Natural killer cell (primary cell): ENCODE results near the gene LGALSL. TPM values are rescaled to one million over a fixed set of nuclear protein-coding genes. Genes with fewer than 3 reads are reported as not detected.

Source experiments
- ATAC-seq, 3 donors: fragments of 150-1000 bp in 2 of 3; fragments of 200-7000 bp in 1 of 3; cut with Tn5 transposase; 1 replicate in 1 of 3; 2 replicates in 2 of 3; pipeline ENCODE4 v1.10.0; 2021; ENCODE audit warnings: mild to moderate bottlenecking in 2 of 3, moderate library complexity in 2 of 3
- DNase-seq, 2 donors: peaks; one replicate each; pipeline versions ENCODE4 v3.0.0 to v3.0.0-alpha.2; 2013 to 2021; ENCODE audit warnings: mixed read lengths in 1 of 2
- H3K27ac ChIP-seq: one replicate; pipeline ENCODE4 v1.5.1; 2013; ENCODE audit warnings: mild to moderate bottlenecking, low read length
- H3K27me3 ChIP-seq: one replicate; pipeline ENCODE4 v1.6.1; 2013; ENCODE audit warnings: low read length; ENCODE audit not compliant: control insufficient read depth, insufficient read depth
- H3K36me3 ChIP-seq: one replicate; pipeline ENCODE4 v1.6.1; 2013; ENCODE audit warnings: low read length; ENCODE audit not compliant: control insufficient read depth, insufficient read depth
- H3K4me1 ChIP-seq: one replicate; pipeline ENCODE4 v1.6.1; 2013; ENCODE audit warnings: low read length; ENCODE audit not compliant: control insufficient read depth, insufficient read depth
- H3K4me3 ChIP-seq: one replicate; pipeline ENCODE4 v1.5.1; 2013; ENCODE audit warnings: low read length
- H3K9me3 ChIP-seq: one replicate; pipeline ENCODE4 v1.6.1; 2013; ENCODE audit warnings: low read length; ENCODE audit not compliant: control insufficient read depth, insufficient read depth
- H3K27ac Mint-ChIP-seq, 2 donors: one replicate each; pipeline ENCODE4 v1.8.0; 2022; ENCODE audit warnings: mild to moderate bottlenecking in 2 of 2, mixed read lengths in 2 of 2, moderate library complexity in 1 of 2
- H3K27me3 Mint-ChIP-seq, 2 donors: one replicate each; pipeline ENCODE4 v1.8.0; 2022; ENCODE audit warnings: low read depth in 2 of 2, mixed read lengths in 2 of 2
- H3K36me3 Mint-ChIP-seq: one replicate; pipeline ENCODE4 v1.8.0; 2022; ENCODE audit warnings: mixed read lengths
- H3K4me1 Mint-ChIP-seq, 2 donors: one replicate each; pipeline ENCODE4 v1.8.0; 2022; ENCODE audit warnings: mixed read lengths in 2 of 2
- H3K4me3 Mint-ChIP-seq: one replicate; pipeline ENCODE4 v1.8.0; 2022; ENCODE audit warnings: mild to moderate bottlenecking, moderate library complexity, mixed read lengths
- H3K9me3 Mint-ChIP-seq, 2 donors: one replicate each; pipeline ENCODE4 v1.8.0; 2022; ENCODE audit warnings: mixed read lengths in 2 of 2
- WGBS: methylation state at CpG from one replicate; pipeline ENCODE4 v1.1.7; 2013; ENCODE audit warnings: missing lambda C conversion rate; ENCODE audit not compliant: insufficient coverage; 5-methylcytosine and 5-hydroxymethylcytosine counted together
- intact Hi-C: fragments of 100-400 bp; cut with micrococcal nuclease; formaldehyde crosslinking; loops from one replicate; pipeline ENCODE4 v1.14.2; 2022
- total RNA-seq, 4 donors: library from RNA; stranded (reverse); fragments of 120-200 nt in 1 of 4; gene quantifications; one replicate each; pipeline versions ENCODE4 v1.2.3 to v1.2.4, GENCODE V29; 2013 to 2022
- TF ChIP-seq, protein P1 (sequence below): fragments of 200-600 bp; IDR thresholded peaks from one replicate; pipeline ENCODE4 v1.8.0; 2022; ENCODE audit warnings: antibody characterized with exemption

LGALSL gene
- total RNA-seq, 3 donors from 2014 or later (not counting 1 experiment from before 2014, with no cell fraction given) = 1.3 to 8.6 (median 2.0) TPM

DNA sequence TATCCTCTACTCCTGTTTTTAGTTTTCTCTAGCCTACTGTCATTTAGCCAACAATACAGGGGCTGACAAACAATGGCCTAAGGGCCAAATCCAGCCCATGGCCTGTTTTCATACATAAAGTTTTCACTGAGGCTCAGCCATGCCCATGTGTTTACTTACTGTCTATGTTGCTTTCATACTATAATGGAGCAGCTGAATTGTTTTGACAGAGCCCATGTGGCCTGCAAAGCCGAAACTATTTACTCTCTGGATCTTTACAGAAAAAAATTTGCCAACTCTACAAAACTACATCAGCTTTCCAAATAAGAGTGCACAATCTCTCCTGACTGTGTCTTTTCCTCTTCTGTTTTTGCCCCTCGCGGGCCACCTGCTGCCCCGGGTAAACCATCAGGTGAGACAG, 24.0 kb downstream of the LGALSL start:
- Histone ChIP-seq H3K36me3 (no peaks in the 10 kb centered on the region), H3K27ac (no peak overlapping the region), H3K27me3 (no peaks in the 10 kb centered on the region), H3K4me3 (no peak overlapping the region), H3K4me1 (peaks cover 6% of the 10 kb centered on the region), H3K9me3 (no peaks in the 10 kb centered on the region)
- no peaks in the 10 kb centered on the region for H3K9me3 Mint-ChIP-seq
- H3K27me3 Mint-ChIP-seq = peaks cover 0 to 4% of the 10 kb centered on the region in 2 donors
- no peaks in the 10 kb centered on the region for H3K36me3 Mint-ChIP-seq
- no peak for ATAC-seq
- H3K4me1 Mint-ChIP-seq = peaks cover 0 to 7% of the 10 kb centered on the region in 2 donors
- TF ChIP-seq, protein P1, sequence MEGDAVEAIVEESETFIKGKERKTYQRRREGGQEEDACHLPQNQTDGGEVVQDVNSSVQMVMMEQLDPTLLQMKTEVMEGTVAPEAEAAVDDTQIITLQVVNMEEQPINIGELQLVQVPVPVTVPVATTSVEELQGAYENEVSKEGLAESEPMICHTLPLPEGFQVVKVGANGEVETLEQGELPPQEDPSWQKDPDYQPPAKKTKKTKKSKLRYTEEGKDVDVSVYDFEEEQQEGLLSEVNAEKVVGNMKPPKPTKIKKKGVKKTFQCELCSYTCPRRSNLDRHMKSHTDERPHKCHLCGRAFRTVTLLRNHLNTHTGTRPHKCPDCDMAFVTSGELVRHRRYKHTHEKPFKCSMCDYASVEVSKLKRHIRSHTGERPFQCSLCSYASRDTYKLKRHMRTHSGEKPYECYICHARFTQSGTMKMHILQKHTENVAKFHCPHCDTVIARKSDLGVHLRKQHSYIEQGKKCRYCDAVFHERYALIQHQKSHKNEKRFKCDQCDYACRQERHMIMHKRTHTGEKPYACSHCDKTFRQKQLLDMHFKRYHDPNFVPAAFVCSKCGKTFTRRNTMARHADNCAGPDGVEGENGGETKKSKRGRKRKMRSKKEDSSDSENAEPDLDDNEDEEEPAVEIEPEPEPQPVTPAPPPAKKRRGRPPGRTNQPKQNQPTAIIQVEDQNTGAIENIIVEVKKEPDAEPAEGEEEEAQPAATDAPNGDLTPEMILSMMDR = no peak
- WGBS = 90% methylated on average over 4 of the region's 4 CpGs
- H3K4me3 Mint-ChIP-seq = no peak overlapping the region
- no peak overlapping the region for H3K27ac Mint-ChIP-seq
- no peak for DNase-seq
- intact Hi-C loops = no loop called here

DNA sequence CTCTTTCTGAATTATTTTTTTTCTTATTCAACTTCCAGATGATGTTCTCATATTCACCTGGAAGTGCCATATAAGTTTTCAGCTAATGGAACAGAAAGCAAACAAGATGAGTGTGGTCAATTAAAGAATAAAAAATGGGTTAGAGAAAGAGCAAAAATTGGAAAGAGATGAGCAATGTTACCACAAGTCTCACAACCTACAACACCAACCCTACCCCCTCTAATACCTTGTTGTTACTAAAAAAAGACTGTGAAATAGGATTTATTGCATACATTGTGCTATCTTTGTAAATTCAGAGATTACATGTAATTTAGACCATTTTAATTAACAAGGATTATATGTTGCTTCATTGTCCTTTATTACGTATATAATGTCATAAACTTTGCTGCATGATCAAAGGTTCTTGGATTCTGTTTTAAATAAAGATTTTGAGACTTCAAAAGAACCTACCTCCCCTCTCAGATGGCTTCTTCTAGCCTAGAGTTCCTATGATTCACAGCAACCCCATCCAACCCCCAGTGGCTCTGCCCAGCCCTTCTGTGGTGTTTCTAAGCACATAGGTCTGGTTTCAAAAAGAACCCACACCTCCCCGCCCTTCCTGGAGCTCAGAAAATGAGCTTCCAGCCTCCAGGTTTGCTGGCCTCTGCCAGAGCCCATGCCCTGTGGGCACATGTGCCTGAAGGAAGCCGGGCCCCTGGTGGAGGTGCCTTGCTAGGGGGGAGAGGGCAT, 24.7 kb downstream of the LGALSL start:
- ATAC-seq = no peak

DNA sequence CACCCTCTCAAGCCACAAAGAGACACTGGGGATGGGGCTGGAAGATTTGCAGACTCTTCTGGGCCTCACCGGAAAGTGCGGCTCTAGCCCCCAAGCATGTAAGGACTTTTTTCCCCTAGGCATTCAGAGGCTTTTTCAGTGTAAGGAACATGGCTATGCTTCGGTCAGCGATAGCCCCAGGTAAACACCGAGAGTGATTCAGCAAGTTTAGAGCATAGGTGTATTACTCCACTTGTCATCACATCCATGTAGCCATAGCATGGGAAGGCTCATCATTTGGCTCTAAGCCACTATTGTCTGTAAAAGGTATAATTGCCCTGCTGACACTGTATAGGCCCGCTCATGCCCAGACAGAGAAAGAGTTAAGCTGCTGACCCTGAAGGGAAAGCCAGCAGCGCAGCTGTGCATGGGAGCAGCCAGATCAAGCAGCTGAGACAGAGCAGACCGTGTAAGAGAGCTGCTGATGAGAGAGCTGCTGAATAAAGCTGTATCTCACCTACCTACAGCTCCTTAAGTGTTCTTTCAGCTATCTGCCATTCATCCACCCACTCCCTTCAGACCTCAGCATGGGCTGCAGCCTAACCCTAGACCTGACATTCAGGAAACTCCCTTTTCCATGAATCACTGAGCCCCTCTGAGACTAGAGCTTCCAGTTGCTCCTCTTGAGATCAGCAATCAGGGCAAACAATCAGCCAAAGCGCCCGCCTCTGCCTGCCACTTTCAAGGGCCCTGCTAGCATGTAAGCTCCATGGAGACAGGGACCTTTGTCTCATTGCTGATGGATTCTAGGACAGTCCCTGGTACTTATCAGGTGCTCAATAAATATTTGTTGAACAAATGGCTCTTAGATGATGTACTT, 25.5 kb downstream of the LGALSL start:
- Histone ChIP-seq H3K27ac (no peak overlapping the region), H3K27me3 (no peaks in the 10 kb centered on the region), H3K9me3 (no peaks in the 10 kb centered on the region), H3K4me1 (peaks cover under 1% of the 10 kb centered on the region), H3K36me3 (no peaks in the 10 kb centered on the region), H3K4me3 (no peak overlapping the region)
- Mint-ChIP-seq H3K27ac (no peak overlapping the region), H3K27me3 (peaks cover 0 to 4% of the 10 kb centered on the region in 2 donors), H3K9me3 (no peaks in the 10 kb centered on the region), H3K36me3 (no peaks in the 10 kb centered on the region), H3K4me1 (peaks cover 0 to 3% of the 10 kb centered on the region in 2 donors), H3K4me3 (no peak overlapping the region)
- ATAC-seq = no peak
- 95% methylated on average over 10 of the region's 10 CpGs for WGBS
- intact Hi-C loops = no loop called here
- no peak for DNase-seq
- TF ChIP-seq, protein P1 = no peak

More for the DNA sequence above, 24.7 kb downstream of the LGALSL start:
- TF ChIP-seq, protein P1 = no peak
- H3K4me3 ChIP-seq = no peak overlapping the region
- no peaks in the 10 kb centered on the region for H3K36me3 ChIP-seq
- intact Hi-C loops = no loop called here
- peaks cover 0 to 4% of the 10 kb centered on the region in 2 donors for H3K27me3 Mint-ChIP-seq
- H3K4me3 Mint-ChIP-seq = no peak overlapping the region
- 80% methylated on average over 2 of the region's 3 CpGs for WGBS
- H3K4me1 ChIP-seq = peaks cover 6% of the 10 kb centered on the region
- H3K27me3 ChIP-seq = no peaks in the 10 kb centered on the region
- no peaks in the 10 kb centered on the region for H3K9me3 Mint-ChIP-seq
- peaks cover 0 to 7% of the 10 kb centered on the region in 2 donors for H3K4me1 Mint-ChIP-seq
- no peak for DNase-seq
- H3K36me3 Mint-ChIP-seq = no peaks in the 10 kb centered on the region
- no peak overlapping the region for H3K27ac Mint-ChIP-seq
- no peaks in the 10 kb centered on the region for H3K9me3 ChIP-seq
- H3K27ac ChIP-seq = no peak overlapping the region
